Esophagus muscularis mucosa (tissue), 4 donors: Measurements from ENCODE around the gene STARD13.

Source experiments
- CTCF ChIP-seq, 3 experiments: fragments of 200-600 bp in 2 of 3; fragments of 450-650 bp in 1 of 3; sonication (generic) in 2 of 3; IDR thresholded peaks; one replicate each; pipeline ENCODE4 v1.5.1; 2017 to 2019; ENCODE audit warnings: antibody characterized with exemption in 3 of 3, mild to moderate bottlenecking in 2 of 3, moderate library complexity in 1 of 3
- EP300 ChIP-seq: sonication (generic); formaldehyde crosslinking; IDR thresholded peaks from one replicate; pipeline ENCODE4 v1.6.1; 2017; ENCODE audit warnings: antibody characterized with exemption
- POLR2A ChIP-seq: fragments of 450-650 bp; IDR thresholded peaks from one replicate; pipeline ENCODE4 v1.6.1; 2017; ENCODE audit warnings: antibody characterized with exemption, moderate library complexity, mild to moderate bottlenecking, low read depth

DNA sequence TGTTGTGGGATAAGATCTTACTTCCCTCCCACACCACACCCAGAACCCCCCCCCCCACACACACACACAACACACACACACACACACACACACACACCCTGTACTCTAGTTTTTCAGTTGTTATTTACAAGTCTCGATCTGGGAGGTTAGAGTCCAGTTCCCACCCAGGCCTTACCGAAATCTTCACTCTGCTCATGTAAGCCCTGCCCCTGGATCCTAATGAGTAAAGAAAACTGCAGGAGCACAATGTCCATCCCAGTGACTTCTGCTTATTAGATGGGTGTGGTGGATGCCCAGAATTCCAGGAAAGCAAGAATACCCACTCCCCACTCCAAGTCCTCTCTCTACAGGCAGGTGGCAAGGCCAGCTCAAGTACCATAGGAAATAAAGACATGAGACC, 23.0 kb downstream of the STARD13 start:
- no peak for TF ChIP-seq CTCF (IDR thresholded peaks at IDR 0.05)
- no peak for TF ChIP-seq POLR2A
- TF ChIP-seq EP300, result no peak
